T-helper 2 cell (primary cell): ENCODE results near the gene TMEM135.

Source experiments
- DNase-seq, 5 experiments: peaks; one replicate each; pipeline versions ENCODE4 v3.0.0 to v3.0.0-alpha.2; 2012 to 2022

The TMEM135 gene

GRCh38 chr11:87201376-87201775 is 163.6 kb downstream of the TMEM135 start:
- DNase-seq = no peak

GRCh38 chr11:87203907-87204602 is 166.3 kb downstream of the TMEM135 start:
- no peak for DNase-seq

- no peak for DNase-seq
These were observed 175.2 kb downstream of the TMEM135 start for GRCh38 chr11:87212891-87213290.

- peak in 1 of 5 experiments; percentile 26 for DNase-seq
These were observed 175.7 kb downstream of the TMEM135 start for GRCh38 chr11:87213444-87213843.

GRCh38 chr11:87215236-87215635 is 177.5 kb downstream of the TMEM135 start:
- DNase-seq = no peak

- DNase-seq = peak in 1 of 5 experiments; percentile 3
These were observed 181.5 kb downstream of the TMEM135 start for GRCh38 chr11:87219266-87219665.

- no peak for DNase-seq
These were observed 186.1 kb downstream of the TMEM135 start for GRCh38 chr11:87223816-87224215.

- no peak for DNase-seq
These were observed 186.8 kb downstream of the TMEM135 start for GRCh38 chr11:87224486-87224885.

GRCh38 chr11:87228820-87229219 is 191.1 kb downstream of the TMEM135 start:
- DNase-seq = no peak

- no peak for DNase-seq
These were observed 193.3 kb downstream of the TMEM135 start for GRCh38 chr11:87230995-87231394.

GRCh38 chr11:87232320-87232719 is 194.6 kb downstream of the TMEM135 start:
- no peak for DNase-seq

- no peak for DNase-seq
These were observed 197.6 kb downstream of the TMEM135 start for GRCh38 chr11:87235366-87235765.

- DNase-seq = no peak
These were observed 198.6 kb downstream of the TMEM135 start for GRCh38 chr11:87236368-87236767.

- DNase-seq = no peak
These were observed 201.3 kb downstream of the TMEM135 start for GRCh38 chr11:87239001-87239400.

- no peak for DNase-seq
These were observed 201.8 kb downstream of the TMEM135 start for GRCh38 chr11:87239531-87239930.

- no peak for DNase-seq
These were observed 213.8 kb downstream of the TMEM135 start for GRCh38 chr11:87251560-87251959.

- peak in 1 of 5 experiments; percentile 38 for DNase-seq
These were observed 215.1 kb downstream of the TMEM135 start for GRCh38 chr11:87252869-87253268.

- DNase-seq = no peak
These were observed 216.8 kb downstream of the TMEM135 start for GRCh38 chr11:87254562-87254961.

GRCh38 chr11:87255589-87255988 is 217.9 kb downstream of the TMEM135 start:
- no peak for DNase-seq

GRCh38 chr11:87256694-87257340 is 219.1 kb downstream of the TMEM135 start:
- no peak for DNase-seq

- DNase-seq = no peak
These were observed 220.6 kb downstream of the TMEM135 start for GRCh38 chr11:87258171-87258833.

GRCh38 chr11:87259736-87260135 is 222.0 kb downstream of the TMEM135 start:
- no peak for DNase-seq

GRCh38 chr11:87260811-87261210 is 223.1 kb downstream of the TMEM135 start:
- no peak for DNase-seq

GRCh38 chr11:87263264-87263838 is 225.6 kb downstream of the TMEM135 start:
- DNase-seq = no peak
